GM19324 (cell line): ENCODE measurements around the gene BAIAP2.
A peak's percentile ranks its signal among the peaks of the same experiment; 100 is the strongest.
"Not testable (repeated sequence)": the region's sequence is repeated elsewhere in the genome, so short reads cannot be mapped to it uniquely, and the experiment has no call there.

Experiments
- ATAC-seq: cut with Tn5 transposase; IDR thresholded peaks from one replicate; pipeline ENCODE4 v1.9.1; 2021; ENCODE audit warnings: mild to moderate bottlenecking, moderate library complexity; ENCODE audit not compliant: unreplicated experiment, low FRiP score

Gene BAIAP2

GRCh38 chr17:81021531-81022343 is 13.2 kb upstream of the BAIAP2 start:
- no peak for ATAC-seq

- no peak for ATAC-seq
Observed at GRCh38 chr17:81022344-81022676, 12.6 kb upstream of the BAIAP2 start.

GRCh38 chr17:81025065-81025740 is 9.7 kb upstream of the BAIAP2 start:
- ATAC-seq, result no peak

- ATAC-seq, result no peak
Observed at GRCh38 chr17:81025741-81026129, 9.2 kb upstream of the BAIAP2 start.

GRCh38 chr17:81026266-81027036 is 8.5 kb upstream of the BAIAP2 start:
- no peak for ATAC-seq

GRCh38 chr17:81027038-81027437 is 7.9 kb upstream of the BAIAP2 start:
- ATAC-seq, result no peak

GRCh38 chr17:81027591-81028505 is 7.1 kb upstream of the BAIAP2 start:
- no peak for ATAC-seq

- ATAC-seq, result no peak
Observed at GRCh38 chr17:81028506-81028858, 6.5 kb upstream of the BAIAP2 start.

- ATAC-seq, result no peak
Observed at GRCh38 chr17:81029859-81030258, 5.1 kb upstream of the BAIAP2 start.

- not testable (repeated sequence) for ATAC-seq
Observed at GRCh38 chr17:81030312-81030711, 4.6 kb upstream of the BAIAP2 start.

GRCh38 chr17:81030741-81031565 is 4.0 kb upstream of the BAIAP2 start:
- ATAC-seq, result no peak

GRCh38 chr17:81031566-81032550 is 3.1 kb upstream of the BAIAP2 start:
- ATAC-seq, result no peak

- no peak for ATAC-seq
Observed at GRCh38 chr17:81032641-81033480, 2.1 kb upstream of the BAIAP2 start.

GRCh38 chr17:81033535-81034167 is 1.3 kb upstream of the BAIAP2 start:
- no peak for ATAC-seq

GRCh38 chr17:81034168-81034777 is 678 bp upstream of the BAIAP2 start:
- no peak for ATAC-seq

GRCh38 chr17:81035521-81036196 is 708 bp downstream of the BAIAP2 start:
- ATAC-seq, result peak; percentile 3
